ENCODE data around the gene AFMID. TPM values are rescaled to one million over a fixed set of nuclear protein-coding genes. Genes with fewer than 3 reads are reported as not detected.

The AFMID gene
- total and polyA plus RNA-seq, 2 donors (not counting 3 experiments of a cell fraction or from before 2014, with no cell fraction given), result 33.5 to 42.9 TPM

DNA sequence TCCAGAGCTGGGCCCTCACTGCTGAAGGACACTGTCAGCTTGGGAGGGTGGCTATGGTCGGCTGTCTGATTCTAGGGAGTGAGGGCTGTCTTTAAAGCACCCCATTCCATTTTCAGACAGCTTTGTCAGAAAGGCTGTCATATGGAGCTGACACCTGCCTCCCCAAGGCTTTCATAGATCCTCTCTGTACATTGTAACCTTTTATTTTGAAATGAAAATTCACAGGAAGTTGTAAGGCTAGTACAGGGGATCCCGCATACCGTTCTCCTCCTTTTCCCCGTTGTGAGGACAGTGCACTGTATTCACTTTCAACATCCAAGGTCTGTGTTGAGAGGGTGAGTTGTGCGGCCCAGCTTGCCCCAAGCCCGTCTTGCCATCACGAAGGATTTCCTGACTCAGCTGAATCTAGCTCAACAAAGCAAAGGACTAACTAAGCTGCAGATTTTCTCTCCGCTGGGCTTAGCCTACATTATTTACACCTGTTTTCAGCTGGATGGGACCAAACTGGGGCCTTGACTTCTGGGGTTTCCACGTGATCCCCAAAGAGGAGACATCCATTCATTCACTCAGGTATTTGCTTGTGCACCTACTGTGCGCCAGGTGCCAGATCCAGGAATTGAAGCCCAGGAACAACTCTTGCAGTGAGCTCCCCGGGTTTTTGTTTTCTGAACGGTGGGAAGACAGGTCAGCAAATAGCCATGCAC, 39.0 kb downstream of the AFMID start:
- intact Hi-C loops (cut with micrococcal nuclease) (no loop called here), dilution Hi-C loops (cut with MboI; ENCODE audit: extremely low pct_ligation_motif_present, low sequenced_read_pairs) (no loop called here)
- Histone ChIP-seq H3K4me3 (replicated peaks in 1 of 3; ENCODE audit: insufficient read depth in 1 of 3, low read depth in 1 of 3, low read length in 3 of 3) (no peak overlapping the region), H2AFZ (ENCODE audit: low read depth, low read length) (no peak overlapping the region), H3K27ac (ENCODE audit: insufficient read depth, low read depth, low read length) (no peak overlapping the region), H3K27me3 (ENCODE audit: control insufficient read depth in 2 of 2, insufficient read depth in 2 of 2, low read length in 2 of 2) (peaks cover 10 to 14% of the 10 kb centered on the region in 2 experiments), H3K79me2 (ENCODE audit: control insufficient read depth, insufficient read depth, low read length) (no peaks in the 10 kb centered on the region), H3K9ac (replicated peaks; ENCODE audit: extremely low read depth, insufficient read depth, low read length) (no peak overlapping the region), H3K9me1 (replicated peaks; ENCODE audit: control insufficient read depth, extremely low read depth, insufficient read depth, low read length) (no peaks in the 10 kb centered on the region), H4K20me1 (replicated peaks; ENCODE audit: control insufficient read depth, extremely low read depth, insufficient read depth, low read length) (no peaks in the 10 kb centered on the region), H3K4me2 (ENCODE audit: insufficient read depth, low read length) (no peak overlapping the region), H3K4me1 (ENCODE audit: control insufficient read depth, extremely low read depth, insufficient read depth, low read length) (peaks cover 31% of the 10 kb centered on the region), H3K36me3 (ENCODE audit: control insufficient read depth in 2 of 2, extremely low read depth in 1 of 2, insufficient read depth in 2 of 2, low read length in 2 of 2) (no peaks in the 10 kb centered on the region), H3K9me3 (replicated peaks; ENCODE audit: control insufficient read depth, insufficient read depth, low read length) (no peaks in the 10 kb centered on the region)
- TF ChIP-seq CTCF (IDR thresholded peaks at IDR 0.05; ENCODE audit: extremely low read depth in 1 of 2, insufficient read depth in 1 of 2, low read depth in 1 of 2, low read length in 2 of 2) (no peak), FOS (IDR thresholded peaks at IDR 0.05; ENCODE audit: borderline replicate concordance, insufficient read depth, low read length) (no peak), MAX (IDR thresholded peaks at IDR 0.05; ENCODE audit: insufficient read depth, insufficient read length) (no peak), EZH2 (IDR thresholded peaks at IDR 0.05; ENCODE audit: borderline replicate concordance, low read depth, low read length, severe bottlenecking) (no peak), MYC (IDR thresholded peaks at IDR 0.05; ENCODE audit: low read depth, low read length) (no peak), JUN (IDR thresholded peaks at IDR 0.05; ENCODE audit: borderline replicate concordance, insufficient read depth, insufficient read length, low read depth) (no peak)
- no TSS peak for BruUV-seq (replicated peaks)
- CTCF ChIA-PET, result interaction anchor here (0.9 to 5.6 kb wide), 3 partner anchors 24 to 196 kb away, joined by 3 to 39 read pairs (median 3); no protein-coding TSS in a partner anchor
- POLR2A ChIA-PET, result no interaction called here
- DNase-seq (ENCODE audit: low read depth, low spot score) (no peak), FAIRE-seq (peak; percentile 12)
